GM12878 (cell line): ENCODE data around the gene DOCK2. TPM values are rescaled to one million over a fixed set of nuclear protein-coding genes. Genes with fewer than 3 reads are reported as not detected.

Experiments
- ATAC-seq: fragments of 200-7000 bp; cut with Tn5 transposase; 3 replicates; pipeline ENCODE4 v1.9.1; 2020; ENCODE audit warnings: mild to moderate bottlenecking, moderate library complexity
- BruUV-seq: library from RNA; stranded (reverse); fragments of 400-500 nt; replicated peaks from 2 replicates; lab custom pipeline; 2021; lab: Mats Ljungman, UMichigan
- CTCF ChIA-PET: fragments of 300-600 bp; sonication (Branson Sonifier 250); formaldehyde crosslinking; extraction: SDS; loops from one replicate; lab custom pipeline; 2021; ENCODE audit warnings: inconsistent platforms; lab: Yijun Ruan, JAX
- POLR2A ChIA-PET: fragments of 350-600 bp; formaldehyde crosslinking; extraction: SDS; loops from one replicate; lab custom pipeline; 2021; ENCODE audit warnings: inconsistent platforms; lab: Charles Lee
- RAD21 ChIA-PET: fragments of 300-600 bp; sonication (Branson Sonifier 250); formaldehyde crosslinking; loops from one replicate; lab custom pipeline; 2023; ENCODE audit warnings: antibody characterized with exemption; ENCODE audit not compliant: unreplicated experiment; lab: Charles Lee
- SMC1A ChIA-PET: fragments of 300-600 bp; sonication (Branson Sonifier 250); formaldehyde crosslinking; loops from one replicate; lab custom pipeline; 2023; ENCODE audit not compliant: unreplicated experiment, uncharacterized antibody; lab: Charles Lee
- DNase-seq: peaks from one replicate; pipeline ENCODE4 v3.0.0-alpha.2; 2011; ENCODE audit warnings: low read depth, low spot score
- FAIRE-seq: peaks from 3 replicates; lab custom pipeline; 2011; peaks lifted over from hg19 to GRCh38; lab: Jason Lieb, UNC
- H2AFZ ChIP-seq: 2 replicates; pipeline ENCODE4 v1.6.0; 2011; ENCODE audit warnings: low read depth, low read length, control low read depth; ENCODE audit not compliant: control insufficient read depth
- H3K27ac ChIP-seq: 2 replicates; pipeline ENCODE4 v1.5.1; 2011; ENCODE audit warnings: control low read depth; ENCODE audit not compliant: control insufficient read depth, insufficient read depth
- H3K27me3 ChIP-seq, 2 experiments: replicated peaks in 1 of 2; 2 replicates each; pipeline versions ENCODE4 v1.6.0 to v1.6.1; 2011; ENCODE audit warnings: low read length in 1 of 2; ENCODE audit not compliant: control insufficient read depth in 2 of 2, insufficient read depth in 2 of 2
- H3K36me3 ChIP-seq, 2 experiments: 2 replicates each; pipeline ENCODE4 v1.5.1; 2011; ENCODE audit warnings: low read length in 1 of 2; ENCODE audit not compliant: control insufficient read depth in 2 of 2, insufficient read depth in 2 of 2
- H3K4me1 ChIP-seq: 2 replicates; pipeline ENCODE4 v1.6.1; 2011; ENCODE audit warnings: mild to moderate bottlenecking, low read length, moderate library complexity, mixed read lengths; ENCODE audit not compliant: control insufficient read depth, insufficient read depth
- H3K4me2 ChIP-seq: 2 replicates; pipeline ENCODE4 v1.6.0; 2011; ENCODE audit warnings: control low read depth; ENCODE audit not compliant: control insufficient read depth, insufficient read depth
- H3K4me3 ChIP-seq: fragments of 200-600 bp; sonication (generic); 2 replicates; pipeline ENCODE4 v1.5.1; 2016
- H3K79me2 ChIP-seq: 2 replicates; pipeline ENCODE4 v1.6.0; 2011; ENCODE audit warnings: low read length; ENCODE audit not compliant: control insufficient read depth, insufficient read depth
- H3K9ac ChIP-seq: 2 replicates; pipeline ENCODE4 v1.8.0; 2011; ENCODE audit warnings: low read length, control low read depth, mixed read lengths; ENCODE audit not compliant: control insufficient read depth, insufficient read depth
- H3K9me3 ChIP-seq: replicated peaks from 3 replicates; pipeline ENCODE4 v1.5.1; 2011; ENCODE audit warnings: mild to moderate bottlenecking, low read length; ENCODE audit not compliant: control insufficient read depth, insufficient read depth
- H4K20me1 ChIP-seq: 2 replicates; pipeline ENCODE4 v1.6.0; 2011; ENCODE audit not compliant: control insufficient read depth, insufficient read depth
- EZH2 ChIP-seq: IDR thresholded peaks from 2 replicates; pipeline ENCODE4 v1.6.1; 2012; ENCODE audit warnings: low read depth, mild to moderate bottlenecking, control low read depth, inconsistent platforms, low read length, borderline replicate concordance; ENCODE audit not compliant: control insufficient read depth
- HDGF ChIP-seq: fragments of 450-650 bp; IDR thresholded peaks from 2 replicates; pipeline ENCODE4 v1.6.1; 2016; ENCODE audit warnings: antibody characterized with exemption
- NFXL1 ChIP-seq: fragments of 450-650 bp; IDR thresholded peaks from 2 replicates; pipeline ENCODE4 v1.6.1; 2017; ENCODE audit warnings: antibody characterized with exemption, mild to moderate bottlenecking, borderline replicate concordance
- NR2C1 ChIP-seq: fragments of 450-650 bp; IDR thresholded peaks from 2 replicates; pipeline ENCODE4 v1.6.1; 2017; ENCODE audit warnings: antibody characterized with exemption, mild to moderate bottlenecking, moderate library complexity
- PBX3 ChIP-seq: IDR thresholded peaks from 2 replicates; pipeline ENCODE4 v1.6.1; 2011; ENCODE audit warnings: mild to moderate bottlenecking, low read depth, low read length, moderate library complexity; ENCODE audit not compliant: insufficient replicate concordance
- POU2F2 ChIP-seq: IDR thresholded peaks from 3 replicates; pipeline ENCODE4 v1.6.1; 2011; ENCODE audit warnings: low read depth, mild to moderate bottlenecking, low read length, borderline replicate concordance
- RCOR1 ChIP-seq: conservative IDR thresholded peaks from 2 replicates; pipeline ENCODE4 v1.6.1; 2012; ENCODE audit warnings: low read depth, low read length, improper control_type of control experiment
- TAF1 ChIP-seq: IDR thresholded peaks from 2 replicates; pipeline ENCODE4 v1.6.1; 2011; ENCODE audit warnings: mild to moderate bottlenecking, low read depth, low read length, borderline replicate concordance
- USF1 ChIP-seq: IDR thresholded peaks from 2 replicates; pipeline ENCODE4 v1.6.1; 2011; ENCODE audit warnings: borderline replicate concordance, low read depth, mild to moderate bottlenecking, moderate library complexity, mixed read lengths, low read length; ENCODE audit not compliant: insufficient read depth; ENCODE audit errors: extremely low read length
- YY1 ChIP-seq: IDR thresholded peaks from 2 replicates; pipeline ENCODE4 v1.6.1; 2011; ENCODE audit warnings: low read depth, mild to moderate bottlenecking, low read length
- ZBTB4 ChIP-seq: fragments of 450-650 bp; formaldehyde crosslinking; IDR thresholded peaks from 2 replicates; pipeline ENCODE4 v1.4.0; 2022; ENCODE audit warnings: mild to moderate bottlenecking, moderate library complexity
- WGBS: methylation state at CpG from one replicate; pipeline ENCODE4 v1.1.6; 2016; ENCODE audit warnings: low lambda C conversion rate; ENCODE audit not compliant: insufficient replicate concordance, insufficient coverage; ENCODE audit errors: missing lambda C conversion rate; 5-methylcytosine and 5-hydroxymethylcytosine counted together
- in situ Hi-C: fragments of 300-500 bp; cut with MboI; formaldehyde crosslinking; loops from 9 replicates; pipeline ENCODE4 v1.14.3; 2018; ENCODE audit warnings: mixed read lengths
- intact Hi-C: fragments of 100-400 bp; cut with micrococcal nuclease; formaldehyde crosslinking; loops from one replicate; pipeline ENCODE4 v1.14.2; 2022; ENCODE audit not compliant: unreplicated experiment
- polyA plus RNA-seq, 11 experiments: library from polyadenylated mRNA; depleted of rRNA in 4 of 11; unstranded in 6 of 11; stranded (reverse) in 5 of 11; fragments of >200 nt; fragmentation: Nextera tagmentation in 4 of 11; fragmentation: Illumina TruSeq in 1 of 11; extraction: Ambion mirVana in 4 of 11; extraction: Trizol in 1 of 11; gene quantifications; 1 replicate in 1 of 11; 2 replicates in 10 of 11; pipeline versions ENCODE4 v1.2.1 to v1.2.3, GENCODE V29; 2011 to 2016; ENCODE audit warnings: inconsistent platforms in 2 of 11, missing spikeins in 2 of 11, low read depth in 1 of 11
- total RNA-seq, 4 experiments: library from RNA; depleted of rRNA in 3 of 4; stranded (reverse); fragments of >200 nt in 3 of 4; fragmentation: Illumina TruSeq in 1 of 4; extraction: Trizol in 1 of 4; gene quantifications; 2 replicates each; pipeline versions ENCODE4 v1.2.1 to v1.2.3, GENCODE V29; 2013 to 2021

The DOCK2 gene
- total and polyA plus RNA-seq, 10 of the 15 experiments (the other 5 are each of a cell fraction or from before 2014, with no cell fraction given): 34.2 to 192 (median 118) TPM

- TF ChIP-seq PBX3: no peak
Observed at GRCh38 chr5:170067574-170068170, 430.6 kb downstream of the DOCK2 start (continued).

GRCh38 chr5:170069512-170069911 is 432.4 kb downstream of the DOCK2 start:
- no peak for FAIRE-seq
- RAD21 ChIA-PET: no interaction called here

More at GRCh38 chr5:170069512-170069911, 432.4 kb downstream of the DOCK2 start:
- CTCF ChIA-PET: interaction anchor here (0.6 to 2.4 kb wide), 2 partner anchors 9 to 1728 kb away, joined by 3 to 7 read pairs; no protein-coding TSS in a partner anchor
- no peaks in the 10 kb centered on the region for H3K79me2 ChIP-seq
- no peak overlapping the region for H2AFZ ChIP-seq
- no peaks in the 10 kb centered on the region for H4K20me1 ChIP-seq
- no peak overlapping the region for H3K27ac ChIP-seq
- 99% methylated on average over 5 of the region's 5 CpGs for WGBS
- H3K4me3 ChIP-seq: no peak overlapping the region
- no peaks in the 10 kb centered on the region for H3K9me3 ChIP-seq
- in situ Hi-C loops (no loop called here), intact Hi-C loops (no loop called here)
- H3K27me3 ChIP-seq: no peaks in the 10 kb centered on the region
- BruUV-seq: no TSS peak
- H3K4me1 ChIP-seq: no peaks in the 10 kb centered on the region; the same call in 1 of the 2 replicates
- no peak for ATAC-seq
- no peak overlapping the region for H3K4me2 ChIP-seq
- POLR2A ChIA-PET: no interaction called here
- SMC1A ChIA-PET: no interaction called here
- TF ChIP-seq EZH2: no peak
- no peak for TF ChIP-seq YY1
- no peak for TF ChIP-seq ZBTB4 (CRISPR knock-in tag)
- TF ChIP-seq HDGF: no peak
- no peak for TF ChIP-seq RCOR1
- TF ChIP-seq NR2C1: no peak
- no peak for TF ChIP-seq NFXL1
- no peak for TF ChIP-seq USF1
- TF ChIP-seq POU2F2: no peak
- TF ChIP-seq TAF1: no peak
- H3K36me3 ChIP-seq: peaks cover 6 to 21% of the 10 kb centered on the region in 2 experiments
- H3K9ac ChIP-seq: no peak overlapping the region
- DNase-seq: no peak
